Germinal center (tissue), 1 donor: ENCODE data around the gene TNFSF12.
A peak's percentile ranks its signal among the peaks of the same experiment; 100 is the strongest.
"Not testable (repeated sequence)": the region's sequence is repeated elsewhere in the genome, so short reads cannot be mapped to it uniquely, and the experiment has no call there.

Experiments
- DNase-seq: peaks from one replicate; pipeline ENCODE4 v3.0.0; 2012; ENCODE audit warnings: mixed read lengths, low spot score

TNFSF12 gene

DNA sequence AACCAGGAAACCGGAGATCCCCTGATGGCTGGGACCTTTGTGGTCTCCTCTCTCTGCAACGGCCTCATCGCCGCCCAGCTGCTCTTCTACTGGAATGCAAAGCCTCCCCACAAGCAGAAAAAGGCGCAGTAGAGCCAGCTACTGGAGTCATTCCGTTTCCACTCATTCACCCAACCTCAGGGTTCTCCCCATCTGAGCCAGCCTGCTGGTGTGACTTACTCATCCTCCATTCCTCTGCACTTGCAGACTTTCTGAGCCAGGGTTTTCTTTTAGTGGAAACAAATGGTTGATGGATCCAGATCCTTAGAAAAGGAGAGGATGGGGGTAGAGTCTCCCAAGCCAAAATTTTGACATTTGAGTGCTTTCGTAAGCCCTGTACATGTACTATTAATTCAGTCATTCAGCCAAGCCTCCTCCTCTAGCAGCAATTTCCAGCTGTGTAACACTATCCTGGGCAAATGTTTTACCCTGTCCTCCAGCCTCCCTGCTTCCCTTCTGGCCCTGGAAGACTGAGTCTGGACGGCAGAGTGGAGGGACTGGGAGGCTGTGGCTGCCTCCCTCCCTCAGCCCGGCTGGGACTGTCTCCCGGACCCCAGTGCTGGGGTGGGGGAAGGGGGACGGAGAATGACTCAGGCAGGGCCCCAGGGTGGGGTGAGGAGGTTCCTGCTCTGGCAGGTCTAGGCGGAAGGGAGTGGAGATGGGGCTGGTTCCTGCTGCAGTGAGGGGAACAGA is 38.7 kb downstream of the TNFSF12 start:
- DNase-seq = no peak

DNA sequence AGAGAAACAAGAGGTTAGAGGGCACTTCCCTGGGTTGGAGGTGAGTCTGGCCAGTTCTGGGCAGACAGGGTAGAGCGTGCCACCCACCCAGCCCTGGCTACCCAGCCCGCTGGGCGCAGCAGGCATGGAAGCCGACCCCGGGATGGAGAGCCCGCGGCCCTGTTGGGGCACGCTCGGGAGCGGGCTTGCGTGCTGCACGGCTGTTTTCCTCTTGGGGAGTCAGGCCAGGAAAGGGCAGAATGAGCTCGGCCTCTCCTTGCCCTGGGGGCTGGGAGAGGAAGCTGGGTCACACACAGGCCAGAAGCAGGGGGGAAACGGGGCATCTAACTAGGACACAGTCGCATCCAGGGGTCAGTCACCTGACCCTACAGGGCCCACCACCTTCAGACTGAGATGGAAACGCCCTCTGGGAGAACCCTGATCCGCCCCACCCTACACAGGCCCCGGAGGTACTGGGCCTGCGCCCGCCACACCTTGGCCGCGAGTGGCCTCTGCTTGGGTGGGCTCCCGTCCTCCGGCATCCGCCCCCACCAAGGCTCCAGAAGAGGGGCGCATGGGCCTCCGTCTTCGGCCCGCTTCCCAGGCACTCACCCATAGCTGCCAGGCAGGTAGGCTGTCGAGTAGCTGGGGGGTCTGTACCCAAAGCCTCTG is 39.8 kb downstream of the TNFSF12 start:
- no peak for DNase-seq

GRCh38 chr17:7589204-7589868 is 40.5 kb downstream of the TNFSF12 start:
- peak; percentile 80 for DNase-seq

GRCh38 chr17:7589891-7590691 is 41.2 kb downstream of the TNFSF12 start, which contains the start of gene SOX15:
Gene SOX15 (minus strand): TSS chr17:7590094. CDS start chr17:7589676, 418 bp downstream.
- no peak for DNase-seq

- no peak for DNase-seq
These were observed 41.9 kb downstream of the TNFSF12 start for GRCh38 chr17:7590743-7591142.

GRCh38 chr17:7591596-7591995 is 42.7 kb downstream of the TNFSF12 start:
- DNase-seq = no peak

GRCh38 chr17:7592422-7593021 is 43.7 kb downstream of the TNFSF12 start:
- DNase-seq = no peak

GRCh38 chr17:7593296-7593695 is 44.4 kb downstream of the TNFSF12 start:
- DNase-seq = no peak

DNA sequence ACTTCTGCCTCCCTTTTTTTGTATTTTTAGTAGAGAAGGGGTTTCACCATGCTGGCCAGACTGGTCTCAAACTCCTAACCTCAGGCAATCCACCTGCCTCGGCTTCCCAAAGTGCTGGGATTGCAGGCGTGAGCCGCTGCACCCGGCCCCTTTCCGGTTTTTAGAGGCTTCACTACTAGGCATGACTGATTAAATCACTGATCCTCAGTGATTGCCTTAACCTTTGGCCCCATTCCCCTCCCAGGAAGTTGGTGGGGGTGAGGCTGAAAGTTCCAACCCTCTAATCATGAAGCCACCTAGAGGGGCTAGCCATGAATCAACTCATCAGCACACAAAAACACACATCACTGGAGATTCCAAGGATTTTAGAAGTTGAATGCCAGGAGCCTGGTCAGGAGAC is 48.7 kb downstream of the TNFSF12 start:
- DNase-seq = not testable (repeated sequence)

DNA sequence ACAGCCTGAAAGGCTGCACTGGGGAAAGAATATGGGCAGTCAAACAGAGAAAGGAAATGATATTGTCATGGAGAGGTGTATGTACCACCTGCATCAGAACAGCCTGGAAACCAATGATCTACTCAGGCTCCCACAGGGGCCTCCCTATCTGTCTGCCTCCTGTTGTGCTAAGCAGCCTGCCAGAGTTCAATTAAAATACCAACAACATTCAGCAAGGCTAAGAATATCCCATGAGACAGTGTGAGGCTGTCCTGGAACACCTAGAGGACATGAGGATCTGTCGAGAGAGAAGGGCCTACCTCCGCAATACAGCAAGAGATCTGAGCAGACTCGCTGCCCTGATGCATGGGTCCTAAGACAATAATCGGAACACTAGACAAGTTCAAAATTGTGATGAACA is 57.4 kb downstream of the TNFSF12 start:
- DNase-seq = no peak
